ENCODE measurements around the gene SNRPB. TPM values are rescaled to one million over a fixed set of nuclear protein-coding genes. Genes with fewer than 3 reads are reported as not detected.
A peak's percentile ranks its signal among the peaks of the same experiment; 100 is the strongest.

Gene SNRPB
- total and polyA plus RNA-seq, 2 of the 13 experiments (the other 11 are each of a cell fraction or from before 2014, with no cell fraction given), result 473 to 844 TPM

DNA sequence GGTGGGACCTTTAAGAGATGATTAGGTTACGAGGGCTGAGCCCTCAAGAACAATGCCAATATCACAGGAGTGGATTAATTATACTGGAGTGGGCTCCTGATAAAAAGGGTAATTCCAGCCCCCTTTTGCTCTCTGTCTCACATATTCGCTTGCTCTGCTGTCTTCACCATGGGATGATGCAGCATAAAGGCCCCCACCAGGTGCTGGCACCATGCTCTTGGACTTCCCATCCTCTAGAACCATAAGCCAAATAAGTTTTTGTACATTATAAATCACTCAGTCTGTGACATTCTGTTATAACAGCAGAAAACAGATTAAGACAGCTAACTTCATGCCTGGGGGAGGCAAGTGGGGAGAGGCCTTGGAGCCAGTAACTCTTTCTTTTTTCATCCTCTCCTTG, 9.8 kb upstream of the SNRPB start:
- Histone ChIP-seq H3K79me2 (ENCODE audit: insufficient read depth, low read length) (no peaks in the 10 kb centered on the region), H3K9me3 (ENCODE audit: low read length) (no peaks in the 10 kb centered on the region; the same call in 1 of the 2 replicates), H2AFZ (ENCODE audit: low read length) (no peak overlapping the region), H4K20me1 (ENCODE audit: insufficient read depth, low read length) (no peaks in the 10 kb centered on the region), H3K27me3 (ENCODE audit: control insufficient read depth in 1 of 2, insufficient read depth in 2 of 2, low read length in 2 of 2) (no peaks in the 10 kb centered on the region), H3K4me2 (ENCODE audit: low read depth, low read length) (no peak overlapping the region), H3K36me3 (replicated peaks in 1 of 2; ENCODE audit: control insufficient read depth in 1 of 2, insufficient read depth in 2 of 2, low read length in 2 of 2) (peaks cover 26 to 47% of the 10 kb centered on the region in 2 experiments), H3K9ac (ENCODE audit: insufficient read depth, low read depth, low read length) (no peak overlapping the region), H3K4me3 (replicated peaks in 1 of 3; ENCODE audit: insufficient read depth in 1 of 3, low read depth in 2 of 3, low read length in 3 of 3) (no peak overlapping the region), H3K27ac (ENCODE audit: extremely low read length, insufficient read depth, low read length) (no peak overlapping the region), H3K4me1 (ENCODE audit: insufficient read depth, low read length) (peaks cover 23% of the 10 kb centered on the region)
- WGBS (ENCODE audit: low lambda C conversion rate), result 100% methylated on average over 2 of the region's 2 CpGs
- intact Hi-C loops (cut with micrococcal nuclease; ENCODE audit: unreplicated experiment) (no loop called here), in situ Hi-C loops (cut with HindIII; ENCODE audit: extremely low pct_ligation_motif_present, low pct_unique_long_range_greater_than_20kb) (no loop called here)
- no peak for ATAC-seq
- no TSS peak for BruUV-seq (replicated peaks)
- ChIA-PET CTCF (ENCODE audit: low intra/inter-chr PET ratio, low total read pairs) (no interaction called here), POLR2A (interaction anchor here (1.6 kb wide), 1 partner anchor 10 kb away, joined by 14 read pairs; the partner anchor contains the start of gene SNRPB)
- DNase-seq (ENCODE audit: low spot score), result no peak
- TF ChIP-seq NFKBIZ (CRISPR knock-in tag; IDR thresholded peaks at IDR 0.05), result no peak
- peak; percentile 100 for TF ChIP-seq ZNF564 (CRISPR knock-in tag; IDR thresholded peaks at IDR 0.05)
- no peak for TF ChIP-seq SMAD9 (CRISPR knock-in tag; IDR thresholded peaks at IDR 0.05)
- TF ChIP-seq PAX8 (CRISPR knock-in tag; IDR thresholded peaks at IDR 0.05; ENCODE audit: borderline replicate concordance), result no peak
- TF ChIP-seq, protein P1, sequence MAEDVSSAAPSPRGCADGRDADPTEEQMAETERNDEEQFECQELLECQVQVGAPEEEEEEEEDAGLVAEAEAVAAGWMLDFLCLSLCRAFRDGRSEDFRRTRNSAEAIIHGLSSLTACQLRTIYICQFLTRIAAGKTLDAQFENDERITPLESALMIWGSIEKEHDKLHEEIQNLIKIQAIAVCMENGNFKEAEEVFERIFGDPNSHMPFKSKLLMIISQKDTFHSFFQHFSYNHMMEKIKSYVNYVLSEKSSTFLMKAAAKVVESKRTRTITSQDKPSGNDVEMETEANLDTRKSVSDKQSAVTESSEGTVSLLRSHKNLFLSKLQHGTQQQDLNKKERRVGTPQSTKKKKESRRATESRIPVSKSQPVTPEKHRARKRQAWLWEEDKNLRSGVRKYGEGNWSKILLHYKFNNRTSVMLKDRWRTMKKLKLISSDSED (CRISPR knock-in tag; IDR thresholded peaks at IDR 0.05), result no peak
- FAIRE-seq, result no peak
